Right ventricle myocardium inferior (tissue), 1 donor: ENCODE results near the gene RASL10A. TPM values are rescaled to one million over a fixed set of nuclear protein-coding genes. Genes with fewer than 3 reads are reported as not detected.

Experiments
- ATAC-seq: fragments of 200-7000 bp; cut with Tn5 transposase; one replicate; pipeline ENCODE4 v1.9.1; 2020; ENCODE audit warnings: mild to moderate bottlenecking, moderate library complexity
- DNase-seq: peaks from one replicate; pipeline ENCODE4 v3.0.0; 2021; ENCODE audit errors: missing footprints
- intact Hi-C: fragments of 100-400 bp; cut with DNase I; formaldehyde crosslinking; loops from one replicate; pipeline ENCODE4 v1.11.0; 2022
- microRNA-seq: library from miRNA; unstranded; fragments of <30 nt; microRNA quantifications from one replicate; pipeline ENCODE4 v1.2.0, GENCODE V29; 2020
- total RNA-seq: library from RNA; stranded (reverse); fragmentation: NEBNext Ultra II Directional; extraction: Animal tissue kit (Norgen Biotek cat#: 25700); gene quantifications from one replicate; pipeline ENCODE4 v1.2.1, GENCODE V29; 2021
- donor health status: DM: no; HTN: yes; CAD: no; lungs with severe emphysema.

The RASL10A gene
- total RNA-seq, 1 donor from 2014 or later, result 1.1 TPM

DNA sequence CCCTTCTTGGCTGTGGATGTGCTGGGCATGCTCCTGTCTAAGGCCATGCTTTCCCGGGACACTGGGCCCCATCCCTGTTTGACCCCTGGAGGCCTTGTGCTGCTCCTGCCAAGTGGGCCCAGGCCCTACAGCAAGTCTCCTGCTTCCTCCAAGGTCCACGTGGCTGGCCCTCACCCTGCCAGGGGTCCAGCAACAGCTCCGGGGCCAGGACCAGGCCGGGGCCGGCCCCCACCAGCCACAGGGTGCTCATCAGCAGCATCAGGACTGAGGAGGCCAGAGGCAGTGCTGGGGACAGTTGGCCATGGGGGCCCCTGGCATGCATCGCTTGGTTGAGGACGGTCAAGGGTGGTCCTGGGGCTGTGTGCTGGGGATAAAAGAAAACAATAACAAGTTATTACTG, 50.2 kb downstream of the RASL10A start:
- ATAC-seq (no peak), DNase-seq (no peak)
- intact Hi-C loops, result loop anchor here (10.0 kb wide), 1 partner anchor 191 kb away; the partner anchor contains the start of gene KREMEN1

DNA sequence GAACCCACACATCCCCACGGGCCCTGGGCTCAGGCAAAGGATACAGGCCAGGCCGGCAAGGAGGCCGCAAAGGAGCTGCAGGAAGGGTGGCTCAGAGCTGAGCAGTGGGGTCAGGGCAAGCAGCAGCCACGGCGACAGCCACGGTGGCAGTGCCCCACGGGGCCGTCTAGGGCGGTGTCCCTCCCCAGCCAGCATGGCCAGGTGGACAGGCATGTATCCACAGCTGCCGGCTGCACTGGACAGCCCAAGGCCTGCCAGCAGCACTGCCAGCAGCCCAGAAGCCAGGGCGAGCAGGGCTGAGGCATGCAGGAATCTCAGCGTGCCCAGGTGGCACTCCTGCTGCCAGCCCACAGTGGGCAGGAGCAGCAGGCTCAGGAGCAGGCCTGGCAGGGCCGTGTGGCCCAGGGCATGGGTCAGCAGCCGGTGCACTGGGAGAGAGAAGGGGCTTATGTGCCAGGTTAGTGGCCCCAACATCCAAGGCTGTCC, 51.7 kb downstream of the RASL10A start:
- intact Hi-C loops, result loop anchor here (10.0 kb wide), 1 partner anchor 189 kb away; the partner anchor contains the start of gene KREMEN1
- DNase-seq, result peak; percentile 66
- no peak for ATAC-seq

Small RNA genes lying within 50 kb of the gene (microRNA-seq; reads per million reads assigned to microRNA genes)
- gene MIR3653, result 5.8 reads per million, percentile 15 among the genes with 10 or more reads in this experiment

Other genes starting within 250 kb of the RASL10A start
- 48.8 TPM for gene KREMEN1, start 242.7 kb downstream of the RASL10A start, total RNA-seq
- gene EMID1, start 109.8 kb downstream of the RASL10A start, total RNA-seq, result 0.43 TPM
- gene RHBDD3, start 47.7 kb downstream of the RASL10A start, total RNA-seq, result 11.6 TPM
- 112 TPM for gene EWSR1, start 47.4 kb downstream of the RASL10A start, total RNA-seq
- 24.3 TPM for gene GAS2L1, start 9.0 kb downstream of the RASL10A start, total RNA-seq
- 29.2 TPM for gene AP1B1, start 72.9 kb upstream of the RASL10A start, total RNA-seq
- gene RFPL1, start 122.9 kb upstream of the RASL10A start, total RNA-seq, result not detected
- 0.27 TPM for gene NEFH, start 164.5 kb upstream of the RASL10A start, total RNA-seq
- gene THOC5, start 238.1 kb upstream of the RASL10A start, total RNA-seq, result 46.5 TPM